ENCODE results near the gene SFXN3.

SFXN3 gene

GRCh38 chr10:101066146-101066895 is 35.3 kb downstream of the SFXN3 start:
- TF ChIP-seq EZH2phosphoT487 (conservative IDR thresholded peaks at IDR 0.05; ENCODE audit: low read length) (0 out of 2 replicates have a peak, but pooled peaks have one; percentile 14), CTCF (IDR thresholded peaks at IDR 0.05; ENCODE audit: insufficient read depth, low read length, poor library complexity, severe bottlenecking) (peak; percentile 16)
- Histone ChIP-seq H3K27ac (ENCODE audit: low read depth, low read length) (no peak overlapping the region), H2AFZ (ENCODE audit: low read depth, low read length, severe bottlenecking) (no peak overlapping the region), H3K4me3 (ENCODE audit: insufficient read depth, low read length, poor library complexity, severe bottlenecking) (no peak overlapping the region), H3K4me2 (ENCODE audit: low read depth, low read length, poor library complexity, severe bottlenecking) (peak overlapping the region; percentile 3), H3K9ac (ENCODE audit: low read length) (no peak overlapping the region), H3K79me2 (ENCODE audit: insufficient read depth, low read length) (no peaks in the 10 kb centered on the region), H3F3A (ENCODE audit: insufficient read depth) (peaks cover 9% of the 10 kb centered on the region; the same call in 1 of the 2 replicates), H3K9me3 (ENCODE audit: insufficient read depth, low read length) (no peaks in the 10 kb centered on the region), H4K20me1 (ENCODE audit: low read depth, low read length) (no peaks in the 10 kb centered on the region), H3K36me3 (ENCODE audit: low read length) (no peaks in the 10 kb centered on the region), H3K9me2 (replicated peaks; ENCODE audit: insufficient read depth, low read length) (no peaks in the 10 kb centered on the region), H3K27me3 (ENCODE audit: low read length) (no peaks in the 10 kb centered on the region)

GRCh38 chr10:101066896-101067355 is 35.9 kb downstream of the SFXN3 start:
- Histone ChIP-seq H3K4me3 (ENCODE audit: insufficient read depth, low read length, poor library complexity, severe bottlenecking) (no peak overlapping the region), H3F3A (ENCODE audit: insufficient read depth) (peaks cover 4% of the 10 kb centered on the region; the same call in 1 of the 2 replicates), H4K20me1 (ENCODE audit: low read depth, low read length) (no peaks in the 10 kb centered on the region), H3K79me2 (ENCODE audit: insufficient read depth, low read length) (no peaks in the 10 kb centered on the region), H3K9me2 (replicated peaks; ENCODE audit: insufficient read depth, low read length) (no peaks in the 10 kb centered on the region), H2AFZ (ENCODE audit: low read depth, low read length, severe bottlenecking) (no peak overlapping the region), H3K9ac (ENCODE audit: low read length) (peak overlapping the region; percentile 56; the same call in 1 of the 2 replicates), H3K4me2 (ENCODE audit: low read depth, low read length, poor library complexity, severe bottlenecking) (peak overlapping the region; percentile 70), H3K27me3 (ENCODE audit: low read length) (no peaks in the 10 kb centered on the region), H3K27ac (ENCODE audit: low read depth, low read length) (no peak overlapping the region), H3K36me3 (ENCODE audit: low read length) (no peaks in the 10 kb centered on the region), H3K9me3 (ENCODE audit: insufficient read depth, low read length) (no peaks in the 10 kb centered on the region)
- TF ChIP-seq EZH2phosphoT487 (conservative IDR thresholded peaks at IDR 0.05; ENCODE audit: low read length) = no peak
- no peak for TF ChIP-seq CTCF (IDR thresholded peaks at IDR 0.05; ENCODE audit: insufficient read depth, low read length, poor library complexity, severe bottlenecking)

- Histone ChIP-seq H3K9me3 (ENCODE audit: insufficient read depth, low read length) (no peaks in the 10 kb centered on the region), H3K27me3 (ENCODE audit: low read length) (no peaks in the 10 kb centered on the region), H3K27ac (ENCODE audit: low read depth, low read length) (no peak overlapping the region), H3K4me3 (ENCODE audit: insufficient read depth, low read length, poor library complexity, severe bottlenecking) (peak overlapping the region; percentile 48), H3F3A (ENCODE audit: insufficient read depth) (no peaks in the 10 kb centered on the region), H3K79me2 (ENCODE audit: insufficient read depth, low read length) (no peaks in the 10 kb centered on the region), H3K4me2 (ENCODE audit: low read depth, low read length, poor library complexity, severe bottlenecking) (peak overlapping the region; percentile 70), H2AFZ (ENCODE audit: low read depth, low read length, severe bottlenecking) (peak overlapping the region; percentile 98), H3K36me3 (ENCODE audit: low read length) (no peaks in the 10 kb centered on the region), H3K9ac (ENCODE audit: low read length) (peak overlapping the region; percentile 56), H4K20me1 (ENCODE audit: low read depth, low read length) (no peaks in the 10 kb centered on the region), H3K9me2 (replicated peaks; ENCODE audit: insufficient read depth, low read length) (no peaks in the 10 kb centered on the region)
- no peak for TF ChIP-seq EZH2phosphoT487 (conservative IDR thresholded peaks at IDR 0.05; ENCODE audit: low read length)
- TF ChIP-seq CTCF (IDR thresholded peaks at IDR 0.05; ENCODE audit: insufficient read depth, low read length, poor library complexity, severe bottlenecking) = peak; percentile 69
These were observed 36.5 kb downstream of the SFXN3 start for GRCh38 chr10:101067356-101068083.
